PC-9 (cell line): ENCODE data around the gene CLNK. TPM values are rescaled to one million over a fixed set of nuclear protein-coding genes. Genes with fewer than 3 reads are reported as not detected.

ENCODE experiments used
- BruUV-seq: library from RNA; stranded (reverse); fragments of 400-500 nt; replicated peaks from 2 replicates; lab custom pipeline; 2021; lab: Mats Ljungman, UMichigan
- CTCF ChIA-PET: fragments of 300-600 bp; sonication (Branson Sonifier 250); formaldehyde crosslinking; loops from one replicate; lab custom pipeline; 2022; ENCODE audit warnings: antibody characterized with exemption; lab: Charles Lee
- POLR2A ChIA-PET: fragments of 300-600 bp; sonication (Branson Sonifier 250); formaldehyde crosslinking; loops from one replicate; lab custom pipeline; 2022; ENCODE audit warnings: antibody characterized with exemption; ENCODE audit not compliant: unreplicated experiment; lab: Charles Lee
- DNase-seq, 2 experiments: peaks; one replicate each; pipeline versions ENCODE4 v3.0.0 to v3.0.0-alpha.2; 2015 to 2022; ENCODE audit warnings: mixed read lengths in 1 of 2
- H2AFZ ChIP-seq: fragments of 200-600 bp; sonication (generic); 2 replicates; pipeline ENCODE4 v1.8.1; 2017; ENCODE audit warnings: antibody characterized with exemption
- H3F3A ChIP-seq: fragments of 200-600 bp; sonication (generic); 2 replicates; pipeline ENCODE4 v1.8.1; 2017; ENCODE audit warnings: antibody characterized with exemption, mild to moderate bottlenecking, low read depth; ENCODE audit not compliant: insufficient read depth
- H3K27ac ChIP-seq: fragments of 200-600 bp; sonication (generic); 2 replicates; pipeline ENCODE4 v1.6.1; 2016; ENCODE audit warnings: mixed run types
- H3K27me3 ChIP-seq: fragments of 200-600 bp; sonication (generic); 2 replicates; pipeline ENCODE4 v1.6.1; 2016; ENCODE audit warnings: low read depth, mixed run types; ENCODE audit not compliant: insufficient read depth
- H3K36me3 ChIP-seq: fragments of 200-600 bp; sonication (generic); 2 replicates; pipeline ENCODE4 v1.6.1; 2016; ENCODE audit warnings: low read depth, mixed run types
- H3K4me1 ChIP-seq: fragments of 200-600 bp; sonication (generic); replicated peaks from 2 replicates; pipeline ENCODE4 v1.6.1; 2016; ENCODE audit warnings: mixed run types; ENCODE audit not compliant: insufficient read depth
- H3K4me2 ChIP-seq: fragments of 200-600 bp; sonication (generic); 2 replicates; pipeline ENCODE4 v1.6.1; 2017; ENCODE audit warnings: mixed run types
- H3K4me3 ChIP-seq: fragments of 200-600 bp; sonication (generic); 2 replicates; pipeline ENCODE4 v1.6.1; 2016; ENCODE audit warnings: mixed run types
- H3K79me2 ChIP-seq: fragments of 200-600 bp; sonication (generic); 2 replicates; pipeline ENCODE4 v1.6.1; 2017; ENCODE audit warnings: low read depth, mixed run types
- H3K9me2 ChIP-seq: fragments of 200-600 bp; sonication (generic); 2 replicates; pipeline ENCODE4 v1.8.1; 2017; ENCODE audit warnings: mild to moderate bottlenecking; ENCODE audit not compliant: insufficient read depth
- H3K9me3 ChIP-seq: fragments of 200-600 bp; sonication (generic); 2 replicates; pipeline ENCODE4 v1.8.1; 2016; ENCODE audit warnings: low read depth; ENCODE audit not compliant: insufficient read depth
- H4K20me1 ChIP-seq: fragments of 200-600 bp; sonication (generic); 2 replicates; pipeline ENCODE4 v1.8.1; 2017; ENCODE audit not compliant: insufficient read depth
- EZH2 ChIP-seq: fragments of 200-600 bp; sonication (generic); IDR thresholded peaks from 2 replicates; pipeline ENCODE4 v1.8.0; 2017; ENCODE audit warnings: antibody characterized with exemption, low read depth
- intact Hi-C: fragments of 100-400 bp; cut with micrococcal nuclease; formaldehyde crosslinking; loops from one replicate; pipeline ENCODE4 v1.10.0; 2022; ENCODE audit not compliant: unreplicated experiment
- total RNA-seq: library from RNA; stranded (reverse); gene quantifications from 2 replicates; pipeline ENCODE4 v1.2.3, GENCODE V29; 2021
- TF ChIP-seq, protein P1 (sequence below): fragments of 200-600 bp; sonication (generic); conservative IDR thresholded peaks from 2 replicates; pipeline ENCODE4 v1.6.1; 2017; ENCODE audit warnings: mixed run types, antibody characterized with exemption, mild to moderate bottlenecking, moderate library complexity

Gene CLNK
- total RNA-seq, 1 experiment from 2014 or later, result not detected

- ChIA-PET POLR2A (no interaction called here), CTCF (no interaction called here)
- BruUV-seq, result no TSS peak
- H3F3A ChIP-seq, result no peaks in the 10 kb centered on the region
- TF ChIP-seq EZH2, result no peak
- TF ChIP-seq, protein P1, sequence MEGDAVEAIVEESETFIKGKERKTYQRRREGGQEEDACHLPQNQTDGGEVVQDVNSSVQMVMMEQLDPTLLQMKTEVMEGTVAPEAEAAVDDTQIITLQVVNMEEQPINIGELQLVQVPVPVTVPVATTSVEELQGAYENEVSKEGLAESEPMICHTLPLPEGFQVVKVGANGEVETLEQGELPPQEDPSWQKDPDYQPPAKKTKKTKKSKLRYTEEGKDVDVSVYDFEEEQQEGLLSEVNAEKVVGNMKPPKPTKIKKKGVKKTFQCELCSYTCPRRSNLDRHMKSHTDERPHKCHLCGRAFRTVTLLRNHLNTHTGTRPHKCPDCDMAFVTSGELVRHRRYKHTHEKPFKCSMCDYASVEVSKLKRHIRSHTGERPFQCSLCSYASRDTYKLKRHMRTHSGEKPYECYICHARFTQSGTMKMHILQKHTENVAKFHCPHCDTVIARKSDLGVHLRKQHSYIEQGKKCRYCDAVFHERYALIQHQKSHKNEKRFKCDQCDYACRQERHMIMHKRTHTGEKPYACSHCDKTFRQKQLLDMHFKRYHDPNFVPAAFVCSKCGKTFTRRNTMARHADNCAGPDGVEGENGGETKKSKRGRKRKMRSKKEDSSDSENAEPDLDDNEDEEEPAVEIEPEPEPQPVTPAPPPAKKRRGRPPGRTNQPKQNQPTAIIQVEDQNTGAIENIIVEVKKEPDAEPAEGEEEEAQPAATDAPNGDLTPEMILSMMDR, result no peak
- H3K4me2 ChIP-seq, result no peak overlapping the region
- no peaks in the 10 kb centered on the region for H3K9me2 ChIP-seq
- H3K27me3 ChIP-seq, result no peaks in the 10 kb centered on the region
- no peak overlapping the region for H2AFZ ChIP-seq
- H3K4me1 ChIP-seq, result no peaks in the 10 kb centered on the region
- H3K36me3 ChIP-seq, result no peaks in the 10 kb centered on the region
- no peaks in the 10 kb centered on the region for H3K9me3 ChIP-seq
- no peaks in the 10 kb centered on the region for H4K20me1 ChIP-seq
- H3K4me3 ChIP-seq, result no peak overlapping the region
- H3K79me2 ChIP-seq, result no peaks in the 10 kb centered on the region
- DNase-seq, result no peak
- H3K27ac ChIP-seq, result no peak overlapping the region
- intact Hi-C loops, result no loop called here
Measured at GRCh38 chr4:10730590-10730989, 46.0 kb upstream of the CLNK start.

GRCh38 chr4:10730019-10730418 is 45.5 kb upstream of the CLNK start:
- Histone ChIP-seq H3K27me3 (no peaks in the 10 kb centered on the region), H3F3A (no peaks in the 10 kb centered on the region), H3K4me3 (no peak overlapping the region), H3K36me3 (no peaks in the 10 kb centered on the region), H3K9me2 (no peaks in the 10 kb centered on the region), H3K79me2 (no peaks in the 10 kb centered on the region), H3K4me1 (no peaks in the 10 kb centered on the region), H3K27ac (no peak overlapping the region), H2AFZ (no peak overlapping the region), H4K20me1 (no peaks in the 10 kb centered on the region), H3K4me2 (no peak overlapping the region), H3K9me3 (no peaks in the 10 kb centered on the region)
- intact Hi-C loops, result no loop called here
- ChIA-PET CTCF (no interaction called here), POLR2A (no interaction called here)
- TF ChIP-seq, protein P1, result no peak
- TF ChIP-seq EZH2, result no peak
- no peak for DNase-seq
- BruUV-seq, result no TSS peak

- no peak for DNase-seq
- H3F3A ChIP-seq, result no peaks in the 10 kb centered on the region
- no peak overlapping the region for H3K4me3 ChIP-seq
- no peaks in the 10 kb centered on the region for H3K27me3 ChIP-seq
- no peaks in the 10 kb centered on the region for H3K4me1 ChIP-seq
- no peak for TF ChIP-seq EZH2
- TF ChIP-seq, protein P1, result no peak
- ChIA-PET POLR2A (no interaction called here), CTCF (no interaction called here)
- no peaks in the 10 kb centered on the region for H3K9me3 ChIP-seq
- no TSS peak for BruUV-seq
- no peaks in the 10 kb centered on the region for H4K20me1 ChIP-seq
- H3K9me2 ChIP-seq, result no peaks in the 10 kb centered on the region
- no peak overlapping the region for H2AFZ ChIP-seq
- H3K27ac ChIP-seq, result no peak overlapping the region
- no peaks in the 10 kb centered on the region for H3K36me3 ChIP-seq
- intact Hi-C loops, result no loop called here
- no peak overlapping the region for H3K4me2 ChIP-seq
- no peaks in the 10 kb centered on the region for H3K79me2 ChIP-seq
Measured at GRCh38 chr4:10729366-10729765, 44.8 kb upstream of the CLNK start.
